Measurements from ENCODE around the gene HMOX1.

- TF ChIP-seq, protein P1, sequence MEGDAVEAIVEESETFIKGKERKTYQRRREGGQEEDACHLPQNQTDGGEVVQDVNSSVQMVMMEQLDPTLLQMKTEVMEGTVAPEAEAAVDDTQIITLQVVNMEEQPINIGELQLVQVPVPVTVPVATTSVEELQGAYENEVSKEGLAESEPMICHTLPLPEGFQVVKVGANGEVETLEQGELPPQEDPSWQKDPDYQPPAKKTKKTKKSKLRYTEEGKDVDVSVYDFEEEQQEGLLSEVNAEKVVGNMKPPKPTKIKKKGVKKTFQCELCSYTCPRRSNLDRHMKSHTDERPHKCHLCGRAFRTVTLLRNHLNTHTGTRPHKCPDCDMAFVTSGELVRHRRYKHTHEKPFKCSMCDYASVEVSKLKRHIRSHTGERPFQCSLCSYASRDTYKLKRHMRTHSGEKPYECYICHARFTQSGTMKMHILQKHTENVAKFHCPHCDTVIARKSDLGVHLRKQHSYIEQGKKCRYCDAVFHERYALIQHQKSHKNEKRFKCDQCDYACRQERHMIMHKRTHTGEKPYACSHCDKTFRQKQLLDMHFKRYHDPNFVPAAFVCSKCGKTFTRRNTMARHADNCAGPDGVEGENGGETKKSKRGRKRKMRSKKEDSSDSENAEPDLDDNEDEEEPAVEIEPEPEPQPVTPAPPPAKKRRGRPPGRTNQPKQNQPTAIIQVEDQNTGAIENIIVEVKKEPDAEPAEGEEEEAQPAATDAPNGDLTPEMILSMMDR (IDR thresholded peaks at IDR 0.05) = no peak
- TF ChIP-seq EP300 (IDR thresholded peaks at IDR 0.05) = no peak
- no peak for TF ChIP-seq POLR2A (IDR thresholded peaks at IDR 0.05)
- TF ChIP-seq POLR2AphosphoS5 (IDR thresholded peaks at IDR 0.05) = no peak
Measured at GRCh38 chr22:35443338-35443737, 62.4 kb downstream of the HMOX1 start.

Measured in suprapubic skin (tissue), 4 donors.